ENCODE results near the gene CHRM5. TPM values are rescaled to one million over a fixed set of nuclear protein-coding genes. Genes with fewer than 3 reads are reported as not detected.

The CHRM5 gene
- not detected for total RNA-seq
- not detected for total RNA-seq (2013)
- 0 to 0.13 (median 0) reads per million in 29 experiments for total RNA-seq

DNA sequence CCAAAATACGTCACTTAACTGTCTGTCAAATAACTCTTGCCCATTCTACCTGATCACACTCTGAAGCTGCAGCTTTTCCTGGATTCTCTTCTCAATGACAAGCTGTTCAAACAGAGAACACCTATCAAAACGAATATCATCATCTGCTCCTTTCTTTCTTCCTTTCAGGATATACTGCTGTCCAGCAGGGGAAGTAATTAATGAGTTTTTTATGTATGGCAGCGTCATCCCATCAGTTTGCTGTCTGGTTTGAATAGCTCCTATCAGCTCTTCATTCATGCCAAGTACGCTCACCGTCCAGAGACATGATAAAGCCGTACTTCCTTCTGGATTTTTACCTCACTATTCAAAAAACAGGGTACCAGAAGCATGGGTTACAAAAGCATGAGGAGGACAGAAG lies at the start of gene CHRM5:
Gene CHRM5 (plus strand): TSS at position 274 of the 400 bp plus-strand sequence. CDS start 94,221 bp downstream, outside the sequence.
- Mint-ChIP-seq H3K9me3 (no peaks in the 10 kb centered on the region), H3K27me3 (no peaks in the 10 kb centered on the region), H3K36me3 (no peaks in the 10 kb centered on the region), H3K4me3 (no peak within 1 kb of the TSS), H3K27ac (no peak within 1 kb of the TSS), H3K4me1 (no peaks in the 10 kb centered on the region)
- 69% methylated on average over 1 of the region's 6 CpGs for WGBS (ENCODE audit: insufficient coverage)
- Histone ChIP-seq H3K4me1 (ENCODE audit: control insufficient read depth in 1 of 2, extremely low read depth in 1 of 2, insufficient read depth in 2 of 2, low read length in 2 of 2) (no peaks in the 10 kb centered on the region), H3K36me3 (ENCODE audit: control insufficient read depth in 2 of 2, extremely low read depth in 1 of 2, insufficient read depth in 1 of 2, low read length in 1 of 2) (no peaks in the 10 kb centered on the region), H3K4me3 (ENCODE audit: control insufficient read depth in 1 of 2, extremely low read depth in 1 of 2, low read length in 1 of 2) (no peak within 1 kb of the TSS), H3K27ac (ENCODE audit: low read length) (no peak within 1 kb of the TSS), H3K27me3 (replicated peaks in 1 of 2; ENCODE audit: control insufficient read depth in 2 of 2, extremely low read depth in 1 of 2, insufficient read depth in 2 of 2, low read length in 1 of 2) (no peaks in the 10 kb centered on the region), H3K9me3 (no peaks in the 10 kb centered on the region)
- ATAC-seq (replicated peaks in 1 of 4) (no peak), DNase-seq (no peak)
- CTCF ChIA-PET, result interaction anchor here in 1 of 2 donors (0.6 kb wide), 1 partner anchor 1290 kb away, joined by 3 read pairs; no protein-coding TSS in a partner anchor
- POLR2A ChIA-PET, result interaction anchor here in 1 of 2 donors (0.7 kb wide), 1 partner anchor 10 kb away, joined by 3 read pairs; no protein-coding TSS in a partner anchor

DNA sequence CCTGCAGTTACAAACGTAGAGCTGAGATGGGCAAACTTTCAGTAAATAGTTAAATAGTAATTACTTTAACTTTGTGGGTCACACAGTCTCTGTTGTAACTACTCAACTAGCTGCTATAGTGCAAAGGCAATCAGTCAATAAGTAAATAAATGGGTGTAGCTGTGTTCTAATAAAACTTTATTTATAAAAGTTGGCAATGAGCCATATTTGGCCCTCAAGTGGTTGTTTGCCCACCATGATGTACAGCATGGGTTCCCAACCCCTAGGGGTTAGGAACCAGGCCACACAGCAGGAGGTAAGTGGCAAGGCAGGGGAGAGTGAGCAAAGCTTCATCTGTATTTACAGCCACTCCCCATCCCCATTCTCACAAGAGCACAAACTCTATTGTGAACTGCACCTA lies 44.9 kb upstream of the CHRM5 start:
- no peak overlapping the region for H3K4me3 Mint-ChIP-seq
- ChIA-PET POLR2A (no interaction called here), CTCF (no interaction called here)
- Histone ChIP-seq H3K9me3 (no peaks in the 10 kb centered on the region), H3K4me3 (ENCODE audit: control insufficient read depth in 1 of 2, extremely low read depth in 1 of 2, low read length in 1 of 2) (no peak overlapping the region), H3K36me3 (ENCODE audit: control insufficient read depth in 2 of 2, extremely low read depth in 1 of 2, insufficient read depth in 1 of 2, low read length in 1 of 2) (no peaks in the 10 kb centered on the region), H3K27me3 (replicated peaks in 1 of 2; ENCODE audit: control insufficient read depth in 2 of 2, extremely low read depth in 1 of 2, insufficient read depth in 2 of 2, low read length in 1 of 2) (no peaks in the 10 kb centered on the region), H3K27ac (ENCODE audit: low read length) (no peak overlapping the region), H3K4me1 (ENCODE audit: control insufficient read depth in 1 of 2, extremely low read depth in 1 of 2, insufficient read depth in 2 of 2, low read length in 2 of 2) (no peaks in the 10 kb centered on the region)
- H3K27ac Mint-ChIP-seq, result no peak overlapping the region
- peaks cover 3% of the 10 kb centered on the region for H3K36me3 Mint-ChIP-seq
- H3K9me3 Mint-ChIP-seq, result no peaks in the 10 kb centered on the region
- H3K4me1 Mint-ChIP-seq, result peaks cover 0 to 2% (median 0%) of the 10 kb centered on the region in 3 donors
- no peak for DNase-seq
- no peak for ATAC-seq (replicated peaks in 1 of 4)
- WGBS (ENCODE audit: insufficient coverage), result no CpG with 5 or more reads among the region's 1 CpG
- H3K27me3 Mint-ChIP-seq, result no peaks in the 10 kb centered on the region

DNA sequence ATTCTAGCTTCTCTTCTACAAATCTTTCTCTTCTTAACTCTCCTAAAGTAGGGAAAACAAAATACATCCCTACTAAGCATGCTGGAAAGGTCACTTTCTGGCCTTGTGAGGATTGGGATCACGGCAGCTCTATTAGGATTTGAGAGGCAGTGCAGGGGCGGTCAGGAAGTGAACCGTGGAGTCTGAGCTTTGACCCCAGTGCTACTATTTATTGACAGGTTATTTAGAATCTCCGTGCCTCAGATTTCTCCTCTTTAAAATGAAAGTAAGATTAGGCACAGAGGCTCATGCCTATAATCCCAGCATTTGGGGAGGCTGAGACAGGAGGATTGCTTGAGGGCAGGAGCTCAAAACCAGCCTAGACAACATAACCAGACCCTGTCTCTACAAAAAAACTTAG lies 42.0 kb upstream of the CHRM5 start:
- CTCF ChIA-PET, result no interaction called here
- Mint-ChIP-seq H3K27me3 (no peaks in the 10 kb centered on the region), H3K4me1 (peaks cover 0 to 2% (median 0%) of the 10 kb centered on the region in 3 donors), H3K27ac (no peak overlapping the region), H3K36me3 (peaks cover 3% of the 10 kb centered on the region), H3K4me3 (no peak overlapping the region), H3K9me3 (no peaks in the 10 kb centered on the region)
- no CpG with 5 or more reads among the region's 4 CpGs for WGBS (ENCODE audit: insufficient coverage)
- Histone ChIP-seq H3K9me3 (no peaks in the 10 kb centered on the region), H3K36me3 (ENCODE audit: control insufficient read depth in 2 of 2, extremely low read depth in 1 of 2, insufficient read depth in 1 of 2, low read length in 1 of 2) (no peaks in the 10 kb centered on the region), H3K4me1 (ENCODE audit: control insufficient read depth in 1 of 2, extremely low read depth in 1 of 2, insufficient read depth in 2 of 2, low read length in 2 of 2) (no peaks in the 10 kb centered on the region), H3K27me3 (replicated peaks in 1 of 2; ENCODE audit: control insufficient read depth in 2 of 2, extremely low read depth in 1 of 2, insufficient read depth in 2 of 2, low read length in 1 of 2) (no peaks in the 10 kb centered on the region), H3K27ac (ENCODE audit: low read length) (no peak overlapping the region), H3K4me3 (ENCODE audit: control insufficient read depth in 1 of 2, extremely low read depth in 1 of 2, low read length in 1 of 2) (no peak overlapping the region)
- POLR2A ChIA-PET, result no interaction called here
- DNase-seq (no peak), ATAC-seq (replicated peaks in 1 of 4) (no peak)

GRCh38 chr15:33932734-33933133 lies 35.6 kb upstream of the CHRM5 start:
- Mint-ChIP-seq H3K4me1 (peaks cover 0 to 2% (median 0%) of the 10 kb centered on the region in 3 donors), H3K27me3 (no peaks in the 10 kb centered on the region), H3K36me3 (no peaks in the 10 kb centered on the region), H3K4me3 (no peak overlapping the region), H3K9me3 (peaks cover 0 to 4% (median 0%) of the 10 kb centered on the region in 3 donors), H3K27ac (no peak overlapping the region)
- Histone ChIP-seq H3K4me3 (ENCODE audit: control insufficient read depth in 1 of 2, extremely low read depth in 1 of 2, low read length in 1 of 2) (no peak overlapping the region), H3K4me1 (ENCODE audit: control insufficient read depth in 1 of 2, extremely low read depth in 1 of 2, insufficient read depth in 2 of 2, low read length in 2 of 2) (no peaks in the 10 kb centered on the region), H3K36me3 (ENCODE audit: control insufficient read depth in 2 of 2, extremely low read depth in 1 of 2, insufficient read depth in 1 of 2, low read length in 1 of 2) (no peaks in the 10 kb centered on the region), H3K9me3 (no peaks in the 10 kb centered on the region), H3K27me3 (replicated peaks in 1 of 2; ENCODE audit: control insufficient read depth in 2 of 2, extremely low read depth in 1 of 2, insufficient read depth in 2 of 2, low read length in 1 of 2) (no peaks in the 10 kb centered on the region), H3K27ac (ENCODE audit: low read length) (no peak overlapping the region)
- WGBS (ENCODE audit: insufficient coverage), result no CpG with 5 or more reads among the region's 2 CpGs
- DNase-seq (no peak), ATAC-seq (replicated peaks in 1 of 4) (no peak)
- CTCF ChIA-PET, result no interaction called here
- POLR2A ChIA-PET, result no interaction called here

GRCh38 chr15:33934396-33934795 lies 33.9 kb upstream of the CHRM5 start:
- POLR2A ChIA-PET, result no interaction called here
- no peak overlapping the region for H3K27ac ChIP-seq (ENCODE audit: low read length)
- H3K4me1 Mint-ChIP-seq, result no peaks in the 10 kb centered on the region
- H3K9me3 ChIP-seq, result no peaks in the 10 kb centered on the region
- H3K27me3 ChIP-seq (replicated peaks in 1 of 2; ENCODE audit: control insufficient read depth in 2 of 2, extremely low read depth in 1 of 2, insufficient read depth in 2 of 2, low read length in 1 of 2), result no peaks in the 10 kb centered on the region
- H3K36me3 Mint-ChIP-seq, result no peaks in the 10 kb centered on the region
- 64% methylated on average over 2 of the region's 3 CpGs for WGBS (ENCODE audit: insufficient coverage)
- no peak for DNase-seq
- H3K27ac Mint-ChIP-seq, result no peak overlapping the region
- H3K4me3 Mint-ChIP-seq, result no peak overlapping the region
- no peaks in the 10 kb centered on the region for H3K4me1 ChIP-seq (ENCODE audit: control insufficient read depth in 1 of 2, extremely low read depth in 1 of 2, insufficient read depth in 2 of 2, low read length in 2 of 2)
- CTCF ChIA-PET, result no interaction called here
- no peak for ATAC-seq (replicated peaks in 1 of 4)
- H3K27me3 Mint-ChIP-seq, result no peaks in the 10 kb centered on the region
- H3K9me3 Mint-ChIP-seq, result peaks cover 0 to 4% (median 0%) of the 10 kb centered on the region in 3 donors
- H3K36me3 ChIP-seq (ENCODE audit: control insufficient read depth in 2 of 2, extremely low read depth in 1 of 2, insufficient read depth in 1 of 2, low read length in 1 of 2), result no peaks in the 10 kb centered on the region
- no peak overlapping the region for H3K4me3 ChIP-seq (ENCODE audit: control insufficient read depth in 1 of 2, extremely low read depth in 1 of 2, low read length in 1 of 2)

DNA sequence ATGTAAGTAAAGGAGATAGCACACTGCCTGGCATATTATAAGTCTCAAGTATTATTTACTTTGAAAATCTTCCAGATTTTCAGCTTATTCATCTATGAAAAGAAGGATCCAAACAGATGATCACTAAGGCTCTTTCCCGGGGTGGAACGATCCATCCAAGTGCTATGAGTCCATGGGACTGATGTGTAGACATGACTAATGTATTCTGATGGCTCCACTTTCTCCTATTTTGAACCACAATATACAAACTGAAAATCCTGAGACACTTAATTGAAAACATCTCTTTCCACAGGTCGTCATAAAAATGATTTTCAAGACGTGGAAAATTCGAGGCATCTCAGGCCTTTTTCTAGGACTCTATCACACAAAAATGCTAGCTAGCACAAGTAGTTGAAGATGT lies 33.4 kb upstream of the CHRM5 start:
- Mint-ChIP-seq H3K27me3 (no peaks in the 10 kb centered on the region), H3K9me3 (peaks cover 0 to 4% (median 0%) of the 10 kb centered on the region in 3 donors), H3K36me3 (no peaks in the 10 kb centered on the region), H3K4me3 (no peak overlapping the region), H3K27ac (no peak overlapping the region), H3K4me1 (no peaks in the 10 kb centered on the region)
- DNase-seq (no peak), ATAC-seq (replicated peaks in 1 of 4) (no peak)
- H3K27me3 ChIP-seq (replicated peaks in 1 of 2; ENCODE audit: control insufficient read depth in 2 of 2, extremely low read depth in 1 of 2, insufficient read depth in 2 of 2, low read length in 1 of 2), result no peaks in the 10 kb centered on the region
- H3K4me3 ChIP-seq (ENCODE audit: control insufficient read depth in 1 of 2, extremely low read depth in 1 of 2, low read length in 1 of 2), result no peak overlapping the region
- CTCF ChIA-PET, result no interaction called here
- H3K4me1 ChIP-seq (ENCODE audit: control insufficient read depth in 1 of 2, extremely low read depth in 1 of 2, insufficient read depth in 2 of 2, low read length in 2 of 2), result no peaks in the 10 kb centered on the region
- no CpG with 5 or more reads among the region's 5 CpGs for WGBS (ENCODE audit: insufficient coverage)
- no peaks in the 10 kb centered on the region for H3K9me3 ChIP-seq
- POLR2A ChIA-PET, result no interaction called here
- no peaks in the 10 kb centered on the region for H3K36me3 ChIP-seq (ENCODE audit: control insufficient read depth in 2 of 2, extremely low read depth in 1 of 2, insufficient read depth in 1 of 2, low read length in 1 of 2)
- no peak overlapping the region for H3K27ac ChIP-seq (ENCODE audit: low read length)

All from T-cell (primary cell).